HG03520 (cell line): ENCODE measurements around the gene GATAD2A.
"Not testable (repeated sequence)": the region's sequence is repeated elsewhere in the genome, so short reads cannot be mapped to it uniquely, and the experiment has no call there.

Experiments
- ATAC-seq: cut with Tn5 transposase; IDR thresholded peaks from one replicate; pipeline ENCODE4 v1.9.1; 2021; ENCODE audit warnings: mild to moderate bottlenecking, moderate library complexity; ENCODE audit not compliant: unreplicated experiment

Gene GATAD2A

DNA sequence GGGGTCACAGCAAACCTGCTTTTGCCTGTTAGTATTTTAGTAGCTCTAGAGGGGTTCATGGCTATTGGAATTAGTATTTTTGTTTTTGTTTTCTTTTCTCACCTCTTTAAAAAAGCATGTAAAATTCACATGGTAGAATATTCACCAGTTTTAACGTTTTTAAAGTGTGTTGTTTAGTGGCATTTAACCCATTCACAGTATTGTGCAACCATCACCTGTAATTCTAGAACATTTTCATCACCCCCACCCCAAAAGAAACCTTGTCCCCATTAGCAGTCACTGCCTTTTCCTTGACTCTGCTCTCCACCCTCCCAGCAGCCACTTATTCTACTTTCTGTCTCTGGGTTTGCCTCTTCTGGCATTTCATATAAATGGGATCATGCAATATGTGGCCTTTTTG lies 39.8 kb downstream of the GATAD2A start:
- no peak for ATAC-seq

DNA sequence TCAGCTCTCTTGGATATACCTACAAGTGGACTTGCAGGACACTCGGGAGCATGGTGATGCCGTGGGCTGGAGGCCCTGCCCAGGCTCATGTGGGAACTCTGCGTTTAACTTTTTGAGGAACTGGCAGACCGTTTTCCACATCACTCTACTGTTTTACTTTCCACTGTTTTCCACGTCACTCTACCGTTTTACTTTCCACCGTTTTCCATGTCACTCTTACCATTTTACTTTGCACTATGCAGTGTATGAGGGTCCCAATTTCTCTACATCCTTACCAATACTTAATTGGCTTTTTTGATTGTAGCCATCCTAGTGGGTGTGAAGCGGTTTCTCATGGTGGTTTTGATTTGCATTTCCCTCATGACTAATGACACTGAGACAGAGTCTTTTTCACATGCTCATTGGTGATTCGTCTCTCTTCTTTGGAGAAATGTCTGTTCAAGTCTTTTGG lies 40.5 kb downstream of the GATAD2A start:
- no peak for ATAC-seq

DNA sequence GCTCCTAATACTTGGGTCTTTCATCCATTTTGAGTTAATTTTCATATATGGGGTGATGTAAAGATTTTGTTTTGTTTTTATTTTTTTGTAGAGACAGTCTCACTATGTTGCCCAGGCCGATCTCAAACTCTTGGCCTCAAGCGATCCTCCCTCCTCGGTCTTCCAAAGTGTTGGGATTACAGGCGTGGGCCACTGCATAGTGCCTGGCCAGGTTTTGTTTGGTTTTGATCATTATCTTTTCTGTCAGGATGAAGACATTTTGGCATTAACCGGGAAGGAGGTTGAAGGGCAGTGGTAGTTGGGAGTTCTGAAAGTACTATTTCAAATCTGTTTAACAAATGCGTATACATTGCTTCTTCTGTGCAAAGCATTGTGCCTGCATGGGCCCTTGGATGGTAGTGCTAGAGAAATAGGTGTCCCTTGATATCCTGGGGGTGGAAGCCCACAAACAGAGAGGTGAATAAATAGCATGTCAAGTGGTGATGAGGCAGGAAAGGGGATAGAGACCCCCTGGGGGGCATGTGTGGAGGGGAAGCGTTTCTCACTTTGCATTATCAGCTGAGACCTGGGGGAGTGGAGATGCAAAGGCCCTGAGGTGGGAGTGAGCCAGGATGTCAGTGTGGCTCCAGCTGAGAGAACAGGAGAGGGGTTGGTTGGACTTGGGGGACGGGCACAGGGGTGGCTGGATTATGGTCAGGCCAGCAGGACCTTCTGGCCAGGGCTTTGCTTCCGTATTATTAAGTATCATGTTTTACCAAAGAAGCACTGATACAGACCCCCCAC lies 41.4 kb downstream of the GATAD2A start:
- no peak for ATAC-seq

DNA sequence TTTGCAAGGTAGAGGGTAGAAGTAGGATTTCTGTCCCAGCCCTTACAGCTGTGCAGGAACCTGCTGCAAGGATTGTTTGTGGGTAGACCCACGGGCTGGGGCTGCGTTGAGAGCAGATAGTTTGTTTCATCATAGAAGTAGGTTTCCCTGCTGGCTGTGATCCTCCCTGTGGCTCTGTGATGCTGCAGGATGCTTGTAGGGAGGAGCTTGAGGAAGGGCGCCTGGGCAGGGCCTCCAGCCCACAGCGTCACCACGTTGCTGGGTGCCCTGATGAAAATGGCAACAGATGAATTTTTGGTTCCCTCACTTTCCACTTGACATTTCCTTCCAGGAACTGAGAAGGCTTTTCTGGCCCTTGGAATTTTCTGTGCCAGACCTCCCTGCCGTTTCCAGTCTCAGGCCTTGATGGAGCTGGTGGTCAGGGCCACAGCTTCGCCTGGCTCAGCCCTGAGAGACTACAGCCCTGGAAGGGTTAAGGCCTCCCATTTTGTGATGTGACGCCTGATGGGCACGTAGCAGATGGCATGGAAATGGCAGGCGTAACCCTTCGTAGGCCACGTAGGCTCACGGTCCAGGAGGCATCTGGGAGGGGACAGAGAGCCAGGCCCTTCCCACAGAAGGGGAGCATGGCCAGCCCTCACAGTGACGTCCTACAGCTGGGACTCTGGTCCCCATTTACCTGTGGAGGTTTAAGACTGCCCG lies 42.2 kb downstream of the GATAD2A start:
- ATAC-seq, result no peak

DNA sequence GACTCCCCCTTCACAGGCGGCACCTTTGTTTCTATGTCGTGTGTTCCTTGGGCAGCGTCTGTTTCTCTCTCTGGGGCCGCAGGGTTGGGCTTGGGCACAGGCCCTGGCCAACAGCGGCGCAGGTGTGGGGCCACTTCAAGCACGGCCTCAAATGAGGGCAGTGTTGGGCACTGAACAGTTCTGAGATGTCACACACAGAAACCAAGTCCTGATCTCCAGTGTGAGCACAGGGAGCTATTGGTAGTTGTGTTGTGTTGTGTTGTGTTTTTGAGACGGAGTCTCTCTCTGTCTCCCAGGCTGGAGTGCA lies 42.7 kb downstream of the GATAD2A start:
- no peak for ATAC-seq

DNA sequence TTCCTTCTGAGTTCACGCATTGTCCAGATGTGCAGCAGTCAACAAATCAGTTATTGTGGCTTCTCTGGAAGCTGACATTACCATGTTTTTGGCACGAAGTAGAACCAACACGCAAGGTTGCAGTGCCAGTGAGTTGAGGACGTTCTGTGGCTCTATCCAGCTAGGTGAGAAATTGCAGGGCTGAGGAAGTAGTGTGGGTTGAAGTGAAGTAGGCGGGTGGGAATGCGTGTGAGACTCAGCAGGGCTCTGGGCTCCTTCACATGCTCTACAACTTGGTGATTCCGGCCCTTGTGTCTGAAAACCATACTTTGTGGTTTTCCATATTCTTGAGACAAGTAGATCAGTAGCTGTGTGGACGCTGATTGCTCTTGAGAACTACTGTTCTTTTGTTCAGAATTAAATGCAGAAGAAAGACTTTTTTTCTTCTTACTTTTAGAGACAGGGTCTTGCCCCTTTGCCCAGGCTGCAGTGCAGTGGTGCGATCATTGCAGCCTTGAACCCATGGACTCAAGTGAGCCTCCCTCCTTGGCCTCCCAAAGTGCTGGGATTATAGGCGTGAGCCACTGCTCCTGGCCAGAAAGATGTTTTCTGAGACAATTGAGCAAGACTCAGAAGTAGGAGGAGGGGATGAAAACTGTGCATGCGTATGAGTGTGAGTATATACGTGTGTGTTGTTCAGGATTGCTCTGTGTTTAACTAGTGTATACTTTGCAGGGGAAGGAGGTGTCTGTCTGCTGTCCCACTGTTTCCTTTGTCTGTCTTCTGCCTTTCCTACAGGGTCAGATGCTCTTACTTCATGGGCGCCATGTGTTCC lies 46.2 kb downstream of the GATAD2A start:
- ATAC-seq, result no peak

DNA sequence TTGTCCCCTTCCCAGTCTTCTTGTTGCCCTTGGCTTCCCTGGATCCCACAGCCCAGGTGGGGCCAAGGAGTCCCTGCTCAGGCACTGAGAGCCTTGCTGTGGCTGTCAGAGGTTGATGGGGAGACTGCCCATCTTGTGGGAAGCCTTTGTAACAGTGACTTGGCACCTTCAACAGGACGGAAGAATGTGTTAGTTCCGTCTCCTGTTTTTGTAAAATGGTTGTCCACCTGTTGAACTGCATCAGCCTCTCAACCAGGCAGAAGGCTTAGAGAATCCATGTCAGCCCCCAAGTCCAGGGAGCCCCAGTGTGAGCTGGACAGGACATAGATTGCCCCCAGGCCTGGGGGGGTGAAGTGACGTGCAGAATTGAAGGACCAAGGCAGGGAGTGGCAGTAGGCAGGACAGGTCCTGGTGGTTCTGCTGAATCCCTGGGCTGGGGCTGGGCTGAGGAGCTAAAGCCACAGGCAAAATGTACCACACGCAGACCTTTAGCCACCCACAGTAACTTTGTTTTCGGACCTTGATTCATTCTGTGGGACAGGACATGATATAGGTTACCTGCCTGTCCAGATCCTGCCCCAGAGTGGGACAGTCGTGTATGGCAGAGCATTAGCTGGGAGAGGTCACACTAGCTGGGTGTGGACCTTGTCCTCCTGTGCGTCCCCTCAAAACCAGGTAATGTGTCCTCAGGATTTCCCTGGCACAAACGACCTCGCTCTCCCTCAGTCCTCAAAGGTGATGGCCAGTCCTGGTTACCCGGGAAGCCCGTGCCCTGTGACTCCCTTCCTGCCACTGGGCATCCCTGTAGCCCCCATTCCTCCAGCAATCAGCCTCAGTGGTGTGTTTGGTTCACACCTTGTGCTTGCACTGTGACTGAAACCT lies 47.0 kb downstream of the GATAD2A start:
- no peak for ATAC-seq

DNA sequence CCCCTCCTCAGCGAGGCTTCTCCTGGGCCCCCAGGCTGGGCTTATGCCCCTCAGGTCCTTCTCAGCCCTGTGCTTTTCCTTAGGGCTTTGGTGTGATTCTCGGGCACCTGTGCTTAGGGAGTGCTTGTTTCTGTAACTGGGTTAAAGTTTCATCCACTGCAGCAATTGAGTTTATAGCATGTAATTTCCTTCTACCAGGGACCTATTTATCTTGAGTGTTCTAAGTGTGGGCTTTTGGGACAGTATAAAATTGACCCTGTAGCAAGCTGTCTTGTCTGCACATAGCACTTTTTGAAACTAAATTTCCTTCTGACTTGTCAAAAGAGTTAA lies 47.6 kb downstream of the GATAD2A start:
- no peak for ATAC-seq

DNA sequence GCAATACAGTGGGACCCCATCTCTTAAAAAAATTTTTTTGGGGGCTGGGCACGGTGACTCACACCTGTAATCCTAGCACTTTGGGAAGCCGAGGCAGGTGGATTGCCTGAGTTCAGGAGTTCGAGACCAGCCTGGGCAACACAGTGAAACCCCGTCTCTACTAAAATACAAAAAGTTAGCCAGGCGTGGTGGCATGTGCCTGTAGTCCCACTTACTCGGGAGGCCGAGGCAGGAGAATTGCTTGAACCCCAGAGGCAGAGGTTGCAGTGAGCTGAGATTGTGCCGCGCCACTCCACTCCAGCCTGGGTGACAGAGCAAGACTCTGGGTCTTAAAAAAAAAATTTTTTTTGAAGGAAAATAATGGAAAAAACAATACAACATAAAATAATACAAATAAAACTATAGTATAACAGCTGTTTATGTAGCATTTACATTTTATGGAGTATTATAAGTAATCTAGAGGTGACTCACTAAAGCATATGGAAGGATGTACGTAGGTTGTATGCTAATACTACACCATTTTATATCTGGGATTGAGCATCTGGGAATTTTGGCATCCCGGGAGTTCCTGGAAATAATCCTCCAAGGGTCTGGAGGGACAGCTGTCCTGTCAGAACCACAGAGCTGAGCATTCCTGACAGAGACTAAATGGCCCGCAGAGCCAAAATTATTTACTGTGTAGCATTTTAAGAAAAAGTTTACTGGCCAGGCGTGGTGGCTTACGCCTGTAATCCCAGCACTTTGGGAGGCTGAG lies 49.9 kb downstream of the GATAD2A start:
- ATAC-seq, result not testable (repeated sequence)

DNA sequence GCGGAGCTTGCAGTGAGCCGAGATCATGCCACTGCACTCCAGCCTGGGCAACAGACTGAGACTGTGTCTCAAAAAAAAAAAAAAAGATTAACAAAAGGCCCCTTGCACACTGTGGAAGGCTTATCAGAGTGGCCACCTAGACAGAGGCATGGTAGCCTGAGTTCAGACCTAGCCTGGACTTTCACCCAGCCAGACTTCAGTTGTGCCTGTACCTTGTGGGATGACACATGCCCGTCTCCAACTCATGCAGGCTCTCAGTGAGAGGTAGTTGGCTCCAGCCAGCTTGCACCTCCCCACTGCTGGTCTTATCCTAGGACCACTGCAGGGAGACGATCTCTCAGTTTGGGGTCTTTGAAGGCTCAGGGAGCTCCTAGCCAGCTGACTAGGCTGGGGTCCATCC lies 52.2 kb downstream of the GATAD2A start:
- ATAC-seq, result no peak

DNA sequence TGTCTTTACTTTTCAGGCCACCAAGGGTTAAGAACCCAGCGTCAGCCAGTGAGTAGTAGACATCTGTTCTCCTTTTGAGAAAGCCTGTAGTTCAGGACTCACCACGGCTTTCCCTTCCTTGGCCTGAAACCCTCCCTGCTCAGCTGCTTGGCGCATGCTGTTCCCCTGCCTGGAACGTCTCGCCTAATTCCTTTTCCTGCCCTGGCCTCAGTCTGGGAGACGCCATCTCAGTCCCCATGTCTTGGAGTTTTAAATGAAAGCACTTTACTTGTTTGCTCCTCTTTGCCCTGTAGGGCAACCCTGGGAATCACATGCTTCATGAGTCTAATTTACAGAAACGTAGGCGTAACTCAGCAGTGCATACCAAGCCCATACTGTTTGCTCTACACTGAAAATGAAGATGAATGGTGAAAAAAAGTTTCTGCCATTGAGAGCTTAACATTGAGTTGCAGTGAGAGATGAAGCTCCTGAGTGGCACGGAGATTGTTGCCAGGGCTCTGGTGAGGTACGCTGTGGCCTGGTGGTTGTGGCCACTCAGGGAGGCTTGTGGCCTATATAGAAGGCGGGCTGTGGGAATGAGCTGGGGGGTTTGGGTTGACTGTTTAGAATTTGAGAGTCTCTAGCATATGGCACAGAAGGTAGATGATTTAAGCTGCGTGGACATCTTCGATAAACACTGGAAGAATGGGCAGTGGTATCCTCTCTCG lies 52.8 kb downstream of the GATAD2A start:
- ATAC-seq, result no peak

DNA sequence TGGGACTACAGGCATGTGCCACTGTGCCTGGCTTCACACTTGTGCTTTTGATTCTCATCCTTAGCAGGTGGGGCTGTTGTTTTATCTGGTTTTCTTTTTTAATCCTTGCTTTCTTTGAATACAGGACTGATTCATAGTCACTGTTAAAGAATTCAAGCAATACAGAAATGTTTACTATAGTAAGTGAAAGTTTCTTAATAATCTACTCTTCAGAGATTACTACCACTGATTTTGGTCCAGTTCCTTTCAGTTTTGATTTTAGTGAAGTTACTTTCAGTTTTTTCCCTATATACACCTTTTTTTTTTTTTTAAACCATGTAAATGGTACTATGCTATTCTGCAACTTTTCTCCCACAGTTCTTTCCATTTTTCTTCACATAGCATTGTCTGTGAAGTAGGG lies 53.6 kb downstream of the GATAD2A start:
- ATAC-seq, result no peak

DNA sequence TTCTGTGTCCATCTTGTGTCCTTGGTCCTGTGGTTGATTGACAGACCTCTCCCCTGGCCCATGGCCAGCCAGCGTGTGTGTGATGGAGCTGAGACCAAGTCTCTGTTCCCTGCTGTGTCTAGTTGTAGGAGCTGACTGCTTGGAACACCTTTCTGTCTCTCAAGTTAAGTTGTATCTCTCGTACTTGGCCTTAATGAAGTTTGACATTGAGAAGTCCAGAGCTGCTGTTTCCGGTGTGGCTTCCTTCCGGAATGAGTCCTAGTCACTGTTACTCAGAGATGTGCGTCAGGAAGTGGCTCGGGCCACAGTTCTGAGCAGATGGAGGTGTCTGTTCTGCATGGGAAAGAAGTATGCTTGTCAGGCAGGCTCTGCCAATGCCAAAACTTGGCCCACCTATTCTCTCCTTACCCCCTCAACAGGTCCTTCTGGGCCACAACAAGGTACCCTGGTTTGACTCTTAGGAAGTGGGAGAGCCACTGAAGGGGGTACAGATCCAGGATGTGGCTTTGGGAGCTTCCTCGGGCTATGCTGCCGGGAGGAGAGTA lies 54.3 kb downstream of the GATAD2A start:
- ATAC-seq, result no peak

DNA sequence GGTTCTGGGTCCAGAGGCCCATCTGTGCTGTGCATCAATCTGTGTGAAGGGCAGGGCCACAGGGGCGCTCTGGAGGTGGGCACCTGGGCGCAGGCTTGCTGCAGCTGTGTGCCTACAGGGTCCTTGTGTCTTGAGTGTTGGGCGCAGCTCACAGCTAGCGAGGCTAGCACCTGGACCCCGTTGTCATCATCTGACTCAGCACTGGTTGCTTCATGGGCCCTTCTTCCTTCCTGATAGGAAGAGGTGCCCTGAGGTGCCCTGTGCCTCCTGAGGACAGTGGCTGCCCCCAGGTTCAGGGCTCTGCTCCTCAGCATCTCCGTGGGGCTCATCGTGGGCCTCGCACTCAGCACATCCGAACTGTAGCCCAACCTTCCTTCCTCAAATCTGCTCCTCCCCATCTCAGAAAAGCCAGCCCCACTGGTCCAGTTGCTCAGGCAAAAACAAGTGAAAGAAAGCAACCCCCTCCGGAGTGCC lies 54.8 kb downstream of the GATAD2A start:
- no peak for ATAC-seq

DNA sequence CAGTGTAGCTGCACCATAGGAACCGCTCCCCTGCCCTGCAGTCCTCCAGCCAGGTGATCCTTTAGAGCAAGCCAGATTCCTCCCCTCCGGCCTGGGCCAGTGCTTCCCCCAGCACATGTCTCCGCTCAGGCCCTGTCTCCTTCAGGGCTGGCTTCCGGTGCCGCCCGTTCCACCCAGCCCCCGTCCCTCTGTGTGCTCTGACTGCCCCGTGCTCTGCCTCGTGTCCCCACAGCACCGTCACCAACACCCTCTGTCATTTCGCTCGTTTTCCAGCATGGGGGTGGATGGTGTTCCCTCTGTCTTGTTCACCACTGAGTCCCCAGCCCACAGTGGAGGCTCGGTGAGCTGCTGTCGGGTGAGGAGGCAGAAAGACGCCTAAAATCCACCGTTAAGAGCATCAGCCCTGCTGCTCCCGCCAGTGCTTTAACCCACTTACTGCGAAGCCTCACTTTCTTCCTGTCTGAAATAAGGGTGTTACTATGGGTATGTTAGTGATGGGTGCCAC lies 55.3 kb downstream of the GATAD2A start:
- ATAC-seq, result no peak

DNA sequence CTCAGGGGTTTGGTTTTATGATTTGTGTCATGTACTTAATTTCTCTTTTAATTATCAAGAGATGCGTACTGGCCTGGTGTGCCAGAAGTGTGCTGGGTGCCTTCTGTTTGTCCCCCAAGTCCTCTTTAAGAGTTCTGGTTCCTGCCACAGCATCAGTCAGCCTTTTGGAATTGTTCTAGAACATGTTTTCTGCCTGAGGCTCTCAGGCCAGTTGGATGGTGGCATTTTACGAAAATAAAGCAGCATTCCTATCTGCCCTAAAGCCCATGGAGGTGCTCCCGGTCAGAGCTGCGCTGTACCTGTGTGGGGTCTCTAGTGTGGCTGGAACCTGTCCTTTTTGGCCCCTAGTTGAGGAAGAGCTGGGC lies 55.8 kb downstream of the GATAD2A start:
- ATAC-seq, result no peak

DNA sequence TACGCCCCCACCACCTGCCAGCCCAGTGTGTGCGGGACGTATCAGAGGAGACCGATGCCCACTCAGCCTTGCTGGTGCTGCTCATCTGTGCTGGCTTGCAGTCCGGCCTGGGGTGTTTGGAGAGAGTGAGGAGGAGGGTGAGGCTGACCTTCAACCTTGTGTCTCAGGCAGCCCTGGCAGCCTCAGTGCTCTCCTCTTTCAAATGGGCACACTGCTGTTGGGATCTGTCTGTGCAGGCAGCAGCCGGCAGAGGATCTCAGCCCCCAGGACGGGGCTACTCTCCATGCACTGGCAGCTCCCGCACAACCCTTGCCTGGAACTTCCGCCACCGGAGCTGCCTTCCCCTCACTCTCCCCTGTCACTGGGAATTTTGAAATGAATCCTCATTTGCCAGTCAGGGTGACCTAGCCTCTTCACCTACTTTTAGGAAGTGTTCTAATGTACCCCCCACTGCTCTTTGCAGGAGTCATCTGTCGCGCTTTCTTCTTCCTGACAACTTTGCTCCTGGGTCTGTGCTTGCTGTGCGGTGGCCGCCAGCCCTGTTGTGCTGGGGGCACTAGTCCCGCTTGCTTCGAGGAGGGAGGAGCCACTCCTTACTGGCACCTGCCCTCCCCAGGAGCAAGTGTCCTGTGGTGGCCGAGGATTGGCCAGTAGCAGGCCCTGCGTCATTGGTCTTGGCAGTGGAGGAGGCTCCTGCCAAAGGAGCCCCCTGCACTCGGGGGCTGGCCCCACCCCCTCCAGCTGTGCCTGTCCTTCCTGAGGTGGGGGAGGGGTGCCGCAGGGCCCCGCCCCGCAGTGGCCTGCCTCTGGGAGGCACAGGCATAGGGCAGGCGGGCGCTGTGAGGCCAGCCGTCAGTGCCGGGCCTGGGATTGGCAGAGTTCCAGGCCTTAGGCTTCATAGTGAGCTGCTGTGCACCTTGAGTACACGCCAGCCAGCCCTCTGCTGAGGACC lies 56.5 kb downstream of the GATAD2A start:
- ATAC-seq, result no peak
